IPS-11a (cell line): ENCODE data around the gene PEF1.
A peak's percentile ranks its signal among the peaks of the same experiment; 100 is the strongest.

Source experiments
- H3K4me3 ChIP-seq: one replicate; pipeline ENCODE4 v1.5.1; 2013; ENCODE audit warnings: low read depth, low read length, control low read depth

The PEF1 gene

GRCh38 chr1:31633117-31633516 lies 11.6 kb downstream of the PEF1 start:
- no peak overlapping the region for H3K4me3 ChIP-seq

GRCh38 chr1:31632649-31633048 lies 12.0 kb downstream of the PEF1 start:
- H3K4me3 ChIP-seq: no peak overlapping the region

- no peak overlapping the region for H3K4me3 ChIP-seq
Measured at GRCh38 chr1:31628931-31629556, 15.6 kb downstream of the PEF1 start.

- no peak overlapping the region for H3K4me3 ChIP-seq
Measured at GRCh38 chr1:31627930-31628559, 16.6 kb downstream of the PEF1 start.

GRCh38 chr1:31627301-31627929 lies 17.3 kb downstream of the PEF1 start:
- no peak overlapping the region for H3K4me3 ChIP-seq

- no peak overlapping the region for H3K4me3 ChIP-seq
Measured at GRCh38 chr1:31626223-31627207, 18.2 kb downstream of the PEF1 start.

GRCh38 chr1:31625561-31626222 lies 19.0 kb downstream of the PEF1 start:
- no peak overlapping the region for H3K4me3 ChIP-seq

GRCh38 chr1:31624731-31625514 lies 19.8 kb downstream of the PEF1 start:
- no peak overlapping the region for H3K4me3 ChIP-seq

- no peak overlapping the region for H3K4me3 ChIP-seq
Measured at GRCh38 chr1:31624309-31624708, 20.4 kb downstream of the PEF1 start.

- H3K4me3 ChIP-seq: no peak overlapping the region
Measured at GRCh38 chr1:31623365-31623764, 21.3 kb downstream of the PEF1 start.

- H3K4me3 ChIP-seq: no peak overlapping the region
Measured at GRCh38 chr1:31621847-31622730, 22.6 kb downstream of the PEF1 start.

- no peak overlapping the region for H3K4me3 ChIP-seq
Measured at GRCh38 chr1:31621498-31621820, 23.2 kb downstream of the PEF1 start.

- H3K4me3 ChIP-seq: no peak overlapping the region
Measured at GRCh38 chr1:31620631-31621497, 23.8 kb downstream of the PEF1 start.

GRCh38 chr1:31618916-31619846 lies 25.5 kb downstream of the PEF1 start:
- no peak overlapping the region for H3K4me3 ChIP-seq

- peak overlapping the region; percentile 50 for H3K4me3 ChIP-seq
Measured at GRCh38 chr1:31617916-31618746, 26.5 kb downstream of the PEF1 start.

GRCh38 chr1:31617218-31617915 lies 27.3 kb downstream of the PEF1 start, which contains the start of gene HCRTR1:
Gene HCRTR1 (plus strand): TSS chr1:31617689. CDS start chr1:31619193, 1,504 bp downstream.
- peak within 1 kb of the TSS; percentile 50 for H3K4me3 ChIP-seq
